Measurements from ENCODE around the gene DUSP2.

The DUSP2 gene

DNA sequence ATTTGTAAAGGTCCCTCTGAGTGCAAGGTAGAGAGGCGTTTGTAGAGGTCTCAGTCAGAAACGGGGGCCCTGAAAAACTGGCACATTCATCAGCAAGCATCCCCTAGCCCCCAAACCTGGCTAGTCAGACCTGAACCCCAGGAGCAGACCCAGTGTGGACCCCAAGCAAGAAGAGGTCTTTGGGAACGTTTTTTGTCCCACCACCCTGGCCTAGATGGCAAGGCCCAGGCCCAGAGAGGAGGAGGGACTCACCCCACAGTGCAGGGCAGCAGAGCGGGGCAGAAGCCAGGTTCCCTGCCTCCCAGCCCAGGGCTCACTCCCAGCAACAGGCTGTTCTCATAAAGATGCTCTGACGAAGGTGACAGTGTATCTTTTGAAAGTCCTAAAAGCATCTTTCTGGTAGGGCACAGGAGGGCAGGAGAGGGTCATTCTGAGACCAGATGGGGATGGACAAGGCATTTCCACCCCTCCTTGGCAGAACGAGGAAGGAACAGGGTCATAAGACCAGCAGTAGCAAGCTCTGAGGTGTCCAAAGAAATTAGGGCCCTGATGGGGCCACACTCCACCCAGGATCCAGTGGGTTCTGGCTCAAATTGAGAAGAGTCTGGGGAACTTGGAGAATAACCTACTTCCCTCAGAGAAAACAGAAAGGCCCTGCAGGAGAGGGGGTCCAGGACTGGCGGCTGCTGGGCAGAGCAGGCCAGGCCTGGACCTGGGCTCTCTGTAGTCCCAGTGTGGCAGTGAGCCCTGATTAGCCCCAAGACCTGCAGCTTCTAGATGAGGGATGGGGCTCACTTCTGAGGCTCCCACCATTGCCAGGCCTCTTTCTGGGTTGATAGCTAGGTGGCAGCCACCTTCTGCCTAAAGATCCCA, 47.1 kb downstream of the DUSP2 start:
- DNase-seq, result no peak

DNA sequence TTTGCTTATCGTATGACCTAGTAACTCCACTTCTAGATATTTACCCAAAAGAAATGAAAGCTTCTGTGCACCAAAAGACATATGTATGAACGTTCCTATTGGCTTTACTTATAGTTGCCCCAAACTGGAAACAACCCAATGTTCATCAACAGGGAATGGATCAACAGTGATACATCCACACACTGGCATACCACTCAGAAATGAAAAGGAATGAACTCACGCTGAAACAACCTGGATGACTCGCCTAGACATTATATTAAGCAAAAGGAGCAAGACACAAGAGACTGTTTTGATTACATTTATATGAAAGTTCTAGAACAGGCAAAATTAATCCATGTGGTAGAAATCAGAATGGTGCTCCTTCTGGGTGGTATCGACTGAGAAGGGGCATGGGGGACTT, 47.8 kb downstream of the DUSP2 start:
- no peak for DNase-seq

DNA sequence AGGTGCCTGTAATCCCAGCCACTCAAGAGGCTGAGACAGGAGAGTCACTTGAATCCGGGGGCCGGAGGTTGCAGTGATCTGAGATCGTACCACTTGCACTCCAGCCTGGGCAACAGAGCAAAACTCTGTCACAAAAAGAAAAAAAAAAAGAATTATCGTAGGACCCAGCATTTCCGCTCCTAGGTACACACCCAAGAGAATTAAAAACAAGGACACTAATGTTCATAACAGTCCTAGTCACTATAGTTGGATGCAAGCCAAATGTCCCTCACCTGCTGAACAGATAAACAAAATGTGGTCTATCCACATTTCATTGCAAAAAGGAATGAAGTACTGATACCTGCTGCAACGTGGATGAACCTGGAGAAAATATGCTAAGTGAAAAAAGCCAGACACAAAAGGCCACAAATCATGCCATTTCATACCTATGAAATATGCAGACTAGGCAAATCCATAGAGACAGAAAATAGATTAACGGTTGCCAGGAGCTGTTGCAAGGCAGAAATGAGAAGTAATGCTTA, 50.1 kb downstream of the DUSP2 start:
- no peak for DNase-seq

DNA sequence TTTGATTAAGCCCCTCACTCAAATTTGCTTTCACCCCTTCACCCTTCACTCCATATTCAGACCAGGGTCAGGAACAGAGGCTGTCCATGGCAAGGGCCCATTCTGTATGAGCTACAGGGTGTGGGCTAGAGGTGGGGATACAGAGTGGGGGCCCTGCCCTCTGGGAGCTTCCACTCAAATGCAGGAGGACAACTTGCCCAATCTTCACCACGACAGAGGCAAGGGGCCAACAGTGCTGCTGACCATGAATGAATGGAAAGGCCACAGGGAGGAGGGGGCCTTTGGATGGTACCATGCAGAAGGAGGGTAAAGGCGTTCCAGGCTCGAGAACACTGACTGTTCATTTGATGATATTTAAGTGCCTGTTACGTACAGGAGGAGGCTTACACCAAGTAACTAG, 51.7 kb downstream of the DUSP2 start:
- no peak for DNase-seq

Measured in MV-4-11 (cell line).